GM23248 (cell line): ENCODE results near the gene FRZB. TPM values are rescaled to one million over a fixed set of nuclear protein-coding genes. Genes with fewer than 3 reads are reported as not detected.
A peak's percentile ranks its signal among the peaks of the same experiment; 100 is the strongest.

Experiments
- DNase-seq: peaks from one replicate; pipeline ENCODE4 v3.0.0-alpha.2; 2015
- H2AFZ ChIP-seq: fragments of 200-600 bp; sonication (generic); 2 replicates; pipeline ENCODE4 v1.6.1; 2016; ENCODE audit warnings: antibody characterized with exemption
- H3F3A ChIP-seq: fragments of 200-600 bp; sonication (generic); 2 replicates; pipeline ENCODE4 v1.6.1; 2016; ENCODE audit warnings: mild to moderate bottlenecking, antibody characterized with exemption, mixed run types; ENCODE audit not compliant: insufficient read depth
- H3K27ac ChIP-seq: fragments of 200-600 bp; sonication (generic); 2 replicates; pipeline ENCODE4 v1.5.1; 2016; ENCODE audit warnings: mild to moderate bottlenecking
- H3K27me3 ChIP-seq: fragments of 200-600 bp; sonication (generic); replicated peaks from 2 replicates; pipeline ENCODE4 v1.6.1; 2016; ENCODE audit warnings: mild to moderate bottlenecking; ENCODE audit not compliant: insufficient read depth
- H3K36me3 ChIP-seq: fragments of 200-600 bp; sonication (generic); 2 replicates; pipeline ENCODE4 v1.6.1; 2016; ENCODE audit warnings: low read depth, mild to moderate bottlenecking
- H3K4me1 ChIP-seq: fragments of 200-600 bp; sonication (generic); 2 replicates; pipeline ENCODE4 v1.6.1; 2016; ENCODE audit warnings: mild to moderate bottlenecking; ENCODE audit not compliant: insufficient read depth
- H3K4me2 ChIP-seq: fragments of 200-600 bp; sonication (generic); one replicate; pipeline ENCODE4 v1.6.1; 2016; ENCODE audit warnings: mild to moderate bottlenecking; ENCODE audit not compliant: unreplicated experiment
- H3K4me3 ChIP-seq: fragments of 200-600 bp; sonication (generic); 2 replicates; pipeline ENCODE4 v1.5.1; 2016; ENCODE audit warnings: mild to moderate bottlenecking
- H3K79me2 ChIP-seq: fragments of 200-600 bp; sonication (generic); 2 replicates; pipeline ENCODE4 v1.6.1; 2016; ENCODE audit warnings: mild to moderate bottlenecking; ENCODE audit not compliant: insufficient read depth
- H3K9ac ChIP-seq: fragments of 200-600 bp; sonication (generic); 2 replicates; pipeline ENCODE4 v1.6.1; 2016; ENCODE audit warnings: mild to moderate bottlenecking
- H3K9me2 ChIP-seq: fragments of 200-600 bp; sonication (generic); 2 replicates; pipeline ENCODE4 v1.6.1; 2016; ENCODE audit warnings: mixed run types, mild to moderate bottlenecking, moderate library complexity; ENCODE audit not compliant: insufficient read depth
- H3K9me3 ChIP-seq: fragments of 200-600 bp; sonication (generic); one replicate; pipeline ENCODE4 v1.6.1; 2017; ENCODE audit warnings: low read depth
- H4K20me1 ChIP-seq: fragments of 200-600 bp; sonication (generic); 2 replicates; pipeline ENCODE4 v1.6.0; 2016; ENCODE audit not compliant: insufficient read depth
- EZH2 ChIP-seq: fragments of 200-600 bp; sonication (generic); IDR thresholded peaks from 2 replicates; pipeline ENCODE4 v1.6.1; 2018; ENCODE audit warnings: antibody characterized with exemption, mild to moderate bottlenecking; ENCODE audit not compliant: insufficient read depth, poor library complexity, severe bottlenecking
- EZH2phosphoT487 ChIP-seq: fragments of 200-600 bp; sonication (generic); IDR thresholded peaks from 2 replicates; pipeline ENCODE4 v1.6.1; 2018; ENCODE audit warnings: antibody characterized with exemption, moderate library complexity, mild to moderate bottlenecking, low read depth; ENCODE audit not compliant: insufficient read depth
- WGBS, 2 experiments: methylation state at CpG; one replicate each; pipeline ENCODE4 v1.1.6; 2015 to 2017; ENCODE audit warnings: low lambda C conversion rate in 2 of 2, low coverage in 1 of 2; ENCODE audit errors: missing lambda C conversion rate in 2 of 2; 5-methylcytosine and 5-hydroxymethylcytosine counted together
- in situ Hi-C: fragments of 300-500 bp; cut with MboI; formaldehyde crosslinking; loops from 2 replicates; pipeline ENCODE4 v1.15.0; 2020
- polyA plus RNA-seq: library from polyadenylated mRNA; unstranded; fragments of >200 nt; fragmentation: Nextera tagmentation; extraction: Ambion mirVana; gene quantifications from 2 replicates; pipeline ENCODE4 v1.2.1, GENCODE V29; 2016
- total RNA-seq: library from RNA; depleted of rRNA; stranded (reverse); fragments of >200 nt; shearing (Covaris generic); gene quantifications from 2 replicates; pipeline ENCODE4 v1.2.3, GENCODE V29; 2014

The FRZB gene
- total and polyA plus RNA-seq, 2 experiments from 2014 or later: 0.08 to 0.32 TPM

DNA sequence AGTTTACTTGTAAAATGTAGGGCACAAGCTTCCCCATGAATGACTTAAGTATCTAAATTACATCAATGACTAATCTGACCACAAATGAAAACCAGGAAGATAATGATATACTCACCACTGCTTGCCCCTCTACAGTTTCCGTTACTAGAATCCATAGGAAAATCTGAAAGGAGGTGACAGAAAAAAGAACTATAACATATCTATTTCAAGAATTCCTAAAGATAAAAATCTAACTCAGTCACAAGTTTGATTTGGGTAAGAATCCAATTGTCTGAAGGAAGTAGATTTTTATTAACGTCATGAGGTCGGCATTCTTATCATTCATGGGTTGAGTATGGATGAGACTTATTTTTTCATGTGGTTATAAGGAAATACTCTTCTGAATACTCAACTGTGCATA is 7.8 kb downstream of the FRZB start:
- in situ Hi-C loops: no loop called here
- no peaks in the 10 kb centered on the region for H3K9me2 ChIP-seq
- H3K79me2 ChIP-seq: no peaks in the 10 kb centered on the region
- TF ChIP-seq EZH2phosphoT487 (no peak), EZH2 (no peak)
- no peak overlapping the region for H2AFZ ChIP-seq
- 82 to 83% methylated on average over 3 of the region's 3 CpGs for WGBS, 2 experiments
- no peaks in the 10 kb centered on the region for H3K36me3 ChIP-seq
- H4K20me1 ChIP-seq: no peaks in the 10 kb centered on the region
- no peak overlapping the region for H3K4me2 ChIP-seq
- no peaks in the 10 kb centered on the region for H3K27me3 ChIP-seq
- H3K4me1 ChIP-seq: no peaks in the 10 kb centered on the region
- H3K4me3 ChIP-seq: no peak overlapping the region
- no peak overlapping the region for H3K27ac ChIP-seq
- H3F3A ChIP-seq: no peaks in the 10 kb centered on the region
- peak; percentile 29 for DNase-seq
- H3K9me3 ChIP-seq: no peaks in the 10 kb centered on the region
- no peak overlapping the region for H3K9ac ChIP-seq

GRCh38 chr2:182855376-182855775 is 11.1 kb downstream of the FRZB start:
- H3K4me2 ChIP-seq: no peak overlapping the region
- no peaks in the 10 kb centered on the region for H3K4me1 ChIP-seq
- WGBS, 2 experiments: 86 to 93% methylated on average over 2 of the region's 2 CpGs
- H3K27ac ChIP-seq: no peak overlapping the region
- no peak overlapping the region for H3K9ac ChIP-seq
- no peak for DNase-seq
- H3K4me3 ChIP-seq: no peak overlapping the region
- H3F3A ChIP-seq: no peaks in the 10 kb centered on the region
- in situ Hi-C loops: no loop called here
- TF ChIP-seq EZH2phosphoT487 (no peak), EZH2 (no peak)
- H3K27me3 ChIP-seq: no peaks in the 10 kb centered on the region
- no peaks in the 10 kb centered on the region for H4K20me1 ChIP-seq
- no peaks in the 10 kb centered on the region for H3K36me3 ChIP-seq
- H3K9me2 ChIP-seq: no peaks in the 10 kb centered on the region
- H2AFZ ChIP-seq: no peak overlapping the region
- H3K79me2 ChIP-seq: no peaks in the 10 kb centered on the region
- no peaks in the 10 kb centered on the region for H3K9me3 ChIP-seq

DNA sequence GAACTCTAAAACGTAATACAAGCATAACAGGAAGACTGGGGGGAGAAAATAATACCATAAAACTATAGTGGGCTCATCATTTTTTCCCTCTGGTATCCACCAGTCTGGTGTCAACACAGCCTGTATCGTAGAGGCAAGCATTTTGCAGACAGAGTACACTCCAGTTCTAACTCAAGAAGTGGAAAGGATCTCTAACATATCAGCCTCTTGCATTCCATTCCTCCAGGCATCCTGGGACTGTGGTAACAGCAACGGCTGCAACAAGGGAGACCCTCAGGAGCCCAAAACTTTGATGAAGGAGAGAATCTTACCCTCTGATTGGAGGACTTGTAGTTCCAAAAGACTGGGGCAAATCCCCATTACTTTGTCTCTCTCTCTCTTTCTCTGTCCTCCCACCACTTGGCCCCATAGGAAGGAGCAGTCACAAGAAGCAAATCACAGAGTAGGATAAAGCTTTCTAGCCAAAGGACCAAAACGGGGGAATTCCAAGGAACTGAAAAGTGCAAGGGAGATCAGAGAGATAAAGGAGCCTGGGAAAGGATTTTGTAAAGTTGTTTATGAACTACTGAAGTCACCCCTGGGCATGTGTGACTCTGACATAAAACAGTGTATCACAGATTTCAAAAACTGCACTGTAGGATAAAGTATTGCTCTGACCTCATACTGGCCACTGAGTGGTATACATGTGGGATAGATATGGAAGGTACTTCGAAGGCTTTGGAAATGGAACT is 11.9 kb downstream of the FRZB start:
- no peaks in the 10 kb centered on the region for H4K20me1 ChIP-seq
- no peak overlapping the region for H2AFZ ChIP-seq
- H3K9ac ChIP-seq: no peak overlapping the region
- no peak overlapping the region for H3K4me2 ChIP-seq
- no peak for DNase-seq
- no peaks in the 10 kb centered on the region for H3K27me3 ChIP-seq
- H3K4me3 ChIP-seq: no peak overlapping the region
- in situ Hi-C loops: no loop called here
- H3K9me3 ChIP-seq: no peaks in the 10 kb centered on the region
- no peaks in the 10 kb centered on the region for H3K79me2 ChIP-seq
- WGBS, 2 experiments: 51 to 59% methylated on average over 5 of the region's 5 CpGs
- H3K9me2 ChIP-seq: no peaks in the 10 kb centered on the region
- no peaks in the 10 kb centered on the region for H3K4me1 ChIP-seq
- H3K36me3 ChIP-seq: no peaks in the 10 kb centered on the region
- no peaks in the 10 kb centered on the region for H3F3A ChIP-seq
- no peak overlapping the region for H3K27ac ChIP-seq
- no peak for TF ChIP-seq EZH2phosphoT487
- TF ChIP-seq EZH2: no peak

GRCh38 chr2:182852801-182853200 is 13.6 kb downstream of the FRZB start:
- 7 to 14% methylated on average over 1 of the region's 1 CpG for whole genome bisulfite sequencing, 2 experiments
- Histone ChIP-seq H2AFZ (no peak overlapping the region), H3K9me3 (no peaks in the 10 kb centered on the region), H3K4me3 (no peak overlapping the region), H3K27ac (no peak overlapping the region), H3K27me3 (no peaks in the 10 kb centered on the region), H3K4me2 (no peak overlapping the region), H3K79me2 (no peaks in the 10 kb centered on the region), H3K36me3 (no peaks in the 10 kb centered on the region), H3F3A (no peaks in the 10 kb centered on the region), H3K4me1 (no peaks in the 10 kb centered on the region), H3K9me2 (no peaks in the 10 kb centered on the region), H3K9ac (no peak overlapping the region), H4K20me1 (no peaks in the 10 kb centered on the region)
- DNase-seq: no peak
- no peak for TF ChIP-seq EZH2
- no peak for TF ChIP-seq EZH2phosphoT487
- in situ Hi-C loops: no loop called here
